VCaP (cell line): ENCODE data around the gene CHMP1A.

ENCODE experiments used
- H3K27ac ChIP-seq: fragments of 450-650 bp; 2 replicates; pipeline ENCODE4 v1.5.1; 2017
- TF ChIP-seq, protein P1 (sequence below): fragments of 450-650 bp; conservative IDR thresholded peaks from 2 replicates; pipeline ENCODE4 v1.5.1; 2017; ENCODE audit warnings: mild to moderate bottlenecking, moderate library complexity

Gene CHMP1A

DNA sequence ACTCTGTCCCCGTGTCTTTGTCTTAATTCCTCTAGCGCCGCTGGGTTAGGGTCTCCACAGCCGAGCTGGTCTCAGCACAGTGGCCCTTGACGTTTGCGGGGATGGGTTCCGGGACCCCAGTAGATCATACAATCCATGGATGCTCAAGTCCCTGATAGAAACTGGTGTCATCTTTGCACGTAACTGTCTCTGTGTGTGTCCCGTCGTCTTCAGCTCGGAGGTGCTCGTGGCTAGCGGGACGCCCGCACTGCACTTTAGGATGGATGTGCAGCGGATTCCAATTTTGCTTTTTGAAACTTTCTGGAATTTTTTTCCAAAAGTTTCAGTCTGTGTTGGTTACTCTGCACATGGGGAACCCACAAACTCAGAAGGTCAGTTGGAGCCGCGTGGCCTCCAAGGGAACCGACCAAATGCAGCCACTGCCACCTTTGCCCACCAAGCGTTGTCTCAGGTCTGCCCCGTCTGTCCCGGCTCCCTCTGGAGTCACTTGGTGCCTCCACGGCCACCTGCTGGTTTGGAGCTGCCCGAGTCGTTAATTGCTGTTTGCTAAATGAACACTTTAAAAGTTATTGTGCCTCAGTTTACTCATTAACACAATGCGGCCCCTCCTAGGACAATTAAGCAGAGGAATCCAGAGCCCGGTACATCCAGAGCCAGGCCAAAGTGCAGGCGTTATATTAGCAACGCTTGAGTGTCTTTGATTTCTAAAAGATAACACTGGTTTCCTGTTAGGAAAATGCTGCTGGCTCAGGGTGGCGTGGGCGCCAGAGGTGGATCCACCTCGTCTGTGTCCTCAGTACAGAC is 49.4 kb downstream of the CHMP1A start:
- TF ChIP-seq, protein P1, sequence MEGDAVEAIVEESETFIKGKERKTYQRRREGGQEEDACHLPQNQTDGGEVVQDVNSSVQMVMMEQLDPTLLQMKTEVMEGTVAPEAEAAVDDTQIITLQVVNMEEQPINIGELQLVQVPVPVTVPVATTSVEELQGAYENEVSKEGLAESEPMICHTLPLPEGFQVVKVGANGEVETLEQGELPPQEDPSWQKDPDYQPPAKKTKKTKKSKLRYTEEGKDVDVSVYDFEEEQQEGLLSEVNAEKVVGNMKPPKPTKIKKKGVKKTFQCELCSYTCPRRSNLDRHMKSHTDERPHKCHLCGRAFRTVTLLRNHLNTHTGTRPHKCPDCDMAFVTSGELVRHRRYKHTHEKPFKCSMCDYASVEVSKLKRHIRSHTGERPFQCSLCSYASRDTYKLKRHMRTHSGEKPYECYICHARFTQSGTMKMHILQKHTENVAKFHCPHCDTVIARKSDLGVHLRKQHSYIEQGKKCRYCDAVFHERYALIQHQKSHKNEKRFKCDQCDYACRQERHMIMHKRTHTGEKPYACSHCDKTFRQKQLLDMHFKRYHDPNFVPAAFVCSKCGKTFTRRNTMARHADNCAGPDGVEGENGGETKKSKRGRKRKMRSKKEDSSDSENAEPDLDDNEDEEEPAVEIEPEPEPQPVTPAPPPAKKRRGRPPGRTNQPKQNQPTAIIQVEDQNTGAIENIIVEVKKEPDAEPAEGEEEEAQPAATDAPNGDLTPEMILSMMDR = no peak
- H3K27ac ChIP-seq = no peak overlapping the region

DNA sequence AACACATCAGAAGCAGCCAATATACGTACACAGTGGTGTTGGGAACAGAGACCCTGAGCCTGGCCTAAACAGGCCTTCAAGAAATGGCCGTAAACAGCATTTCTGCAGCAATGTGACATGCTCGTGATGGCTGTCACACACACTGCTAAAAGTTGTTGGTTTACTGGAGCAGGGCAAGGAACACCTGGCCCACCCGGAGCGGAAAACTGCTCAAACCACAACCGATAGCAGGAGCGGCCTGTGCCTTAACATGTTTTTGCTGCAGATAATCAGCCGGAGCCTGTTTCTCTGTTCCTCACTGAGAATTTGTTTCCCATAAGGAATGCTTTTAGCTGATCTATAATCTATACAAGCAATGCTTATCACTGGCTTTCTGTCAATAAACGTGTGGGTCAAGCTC is 50.1 kb downstream of the CHMP1A start:
- no peak overlapping the region for H3K27ac ChIP-seq
- TF ChIP-seq, protein P1 = no peak

DNA sequence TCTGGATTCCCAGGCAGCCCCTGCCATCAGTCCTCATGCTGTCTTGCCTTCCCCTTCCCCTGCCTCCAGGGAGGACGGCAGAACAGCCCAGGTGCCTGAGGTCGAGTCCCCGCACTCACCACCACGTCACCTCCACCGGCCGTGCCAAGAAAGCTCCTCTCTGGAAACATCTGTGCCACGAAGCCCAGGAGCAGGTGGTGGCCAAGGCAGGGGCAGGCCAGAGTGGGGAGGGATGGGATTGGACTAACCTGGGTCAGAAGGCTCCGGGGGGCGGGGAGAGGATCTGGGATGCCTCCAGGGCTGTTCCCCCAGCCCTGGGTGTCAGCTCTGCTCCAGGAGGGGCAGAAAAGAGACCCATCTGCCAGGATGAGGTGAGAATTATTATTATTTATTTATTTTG is 51.5 kb downstream of the CHMP1A start:
- TF ChIP-seq, protein P1 = no peak
- H3K27ac ChIP-seq = no peak overlapping the region

DNA sequence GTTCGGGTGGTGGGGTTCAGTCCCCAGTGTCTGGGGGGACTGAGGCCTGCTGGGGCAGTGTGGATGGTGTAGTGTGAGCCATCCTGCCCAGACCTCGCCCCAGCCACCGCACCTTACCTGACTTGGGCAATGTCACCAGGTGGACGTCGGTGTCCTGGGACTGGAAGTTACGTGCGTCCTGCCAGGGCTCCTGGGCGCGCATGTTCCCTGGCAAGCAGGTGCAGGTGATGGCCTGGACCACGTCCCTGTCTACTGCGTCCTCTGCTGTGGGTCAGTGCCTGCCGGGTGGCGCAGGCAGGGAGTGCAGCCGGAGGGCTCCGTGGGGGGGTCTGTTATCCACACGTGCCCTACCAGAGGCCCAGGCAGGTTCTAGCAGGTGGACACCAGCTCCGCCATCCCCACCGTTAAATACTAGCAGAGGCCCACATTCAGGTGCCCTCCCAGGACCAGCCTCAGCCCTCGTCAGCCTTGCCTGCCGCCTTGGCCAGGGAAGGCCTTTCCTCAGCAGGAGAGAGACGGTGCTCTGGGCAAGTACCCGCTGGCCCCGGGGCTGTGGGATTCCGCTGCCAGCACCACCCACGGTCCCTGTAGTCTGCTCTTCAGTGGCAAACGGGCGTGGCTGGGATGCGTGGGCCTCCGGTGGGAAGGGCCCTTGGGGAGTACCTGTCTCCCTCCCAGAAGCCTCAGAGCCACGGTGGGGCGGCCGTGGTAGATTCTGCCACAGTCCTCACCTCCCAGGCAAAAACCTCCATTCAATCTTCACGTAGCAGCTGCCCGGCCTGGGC is 52.1 kb downstream of the CHMP1A start:
- TF ChIP-seq, protein P1 = no peak
- no peak overlapping the region for H3K27ac ChIP-seq

DNA sequence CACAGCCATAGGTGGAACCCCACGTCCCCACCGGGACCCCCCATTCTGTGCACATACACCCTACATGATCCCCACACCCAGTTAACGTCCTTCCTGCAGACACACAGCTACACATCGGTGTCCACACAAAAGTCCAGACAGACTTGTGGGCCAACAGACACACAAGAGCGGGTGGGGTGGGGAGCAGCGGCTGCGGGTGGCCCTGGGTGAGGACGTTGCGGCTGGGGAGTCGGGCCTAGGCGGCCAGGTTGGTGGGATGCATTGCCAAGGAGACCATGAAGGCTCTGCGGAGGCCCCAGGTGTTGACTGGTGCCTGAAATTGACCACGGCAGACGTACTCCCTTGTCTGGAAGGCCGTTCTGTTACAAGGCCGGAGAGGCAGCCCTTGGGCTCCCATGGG is 52.7 kb downstream of the CHMP1A start:
- H3K27ac ChIP-seq = no peak overlapping the region
- TF ChIP-seq, protein P1 = no peak

DNA sequence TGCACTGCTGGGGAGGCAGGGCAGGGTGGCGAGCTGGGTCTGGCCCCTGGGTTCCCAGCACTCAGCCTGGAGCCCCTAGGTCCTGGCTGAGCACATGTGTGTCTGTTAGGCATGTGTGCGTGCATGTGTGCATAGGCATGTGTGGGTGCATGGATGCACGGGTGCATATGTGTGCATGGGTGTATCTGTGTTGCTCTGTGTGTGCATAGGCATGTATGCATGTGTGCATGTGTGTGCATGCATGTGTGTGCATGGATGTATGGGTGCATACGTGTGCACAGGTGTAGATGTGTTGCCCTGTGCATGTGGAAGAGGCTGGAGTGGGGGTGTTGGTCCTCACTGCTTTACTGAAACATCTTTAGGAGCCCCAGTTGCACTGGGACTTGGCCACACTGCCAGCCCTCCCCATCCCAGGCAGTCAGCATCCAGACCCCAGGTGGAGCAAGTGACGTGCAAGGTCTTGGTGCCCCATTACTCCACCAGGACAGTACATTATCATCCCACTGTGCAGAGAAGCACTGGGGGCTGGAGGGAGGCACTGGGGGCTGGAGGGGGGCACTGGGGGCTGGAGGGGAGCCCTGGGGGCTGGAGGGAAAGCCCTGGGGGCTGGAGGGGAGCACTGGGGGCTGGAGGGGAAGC is 54.4 kb downstream of the CHMP1A start:
- no peak overlapping the region for H3K27ac ChIP-seq
- TF ChIP-seq, protein P1 = no peak
